B cell (primary cell): ENCODE data around the gene FCSK. TPM values are rescaled to one million over a fixed set of nuclear protein-coding genes. Genes with fewer than 3 reads are reported as not detected.

Source experiments
- ATAC-seq: fragments of 200-7000 bp; cut with Tn5 transposase; one replicate; pipeline ENCODE4 v1.10.0; 2021; ENCODE audit warnings: low read depth, mild to moderate bottlenecking, moderate number of reproducible peaks, moderate library complexity
- CTCF ChIA-PET: fragments of 350-600 bp; sonication (Branson Sonifier 250); formaldehyde crosslinking; loops from one replicate; lab custom pipeline; 2021; ENCODE audit warnings: antibody characterized with exemption, inconsistent platforms; lab: Charles Lee
- POLR2A ChIA-PET: fragments of 350-600 bp; sonication (Branson Sonifier 250); formaldehyde crosslinking; loops from one replicate; lab custom pipeline; 2021; ENCODE audit warnings: antibody characterized with exemption; lab: Charles Lee
- DNase-seq: peaks from one replicate; pipeline ENCODE4 v3.0.0; 2013
- H2AFZ ChIP-seq: 2 replicates; pipeline ENCODE4 v1.6.1; 2012; ENCODE audit warnings: mild to moderate bottlenecking, low read depth, low read length; ENCODE audit not compliant: insufficient read depth, poor library complexity, severe bottlenecking
- H3K27ac ChIP-seq, 2 donors: 1 replicate in 1 of 2; 2 replicates in 1 of 2; pipeline ENCODE4 v1.5.1; 2012 to 2013; ENCODE audit warnings: low read length in 2 of 2, mild to moderate bottlenecking in 2 of 2, moderate library complexity in 1 of 2
- H3K27me3 ChIP-seq, 4 experiments: fragments of 200-600 bp in 1 of 4; sonication (generic) in 1 of 4; replicated peaks in 1 of 4; 1 replicate in 2 of 4; 2 replicates in 2 of 4; pipeline versions ENCODE4 v1.6.1 to v1.7.0; 2013 to 2016; ENCODE audit warnings: low read length in 3 of 4, mild to moderate bottlenecking in 2 of 4, mixed read lengths in 1 of 4, moderate library complexity in 1 of 4; ENCODE audit not compliant: insufficient read depth in 4 of 4, control insufficient read depth in 3 of 4; ENCODE audit errors: control extremely low read depth in 1 of 4
- H3K36me3 ChIP-seq, 2 experiments: replicated peaks in 1 of 2; 1 replicate in 1 of 2; 2 replicates in 1 of 2; pipeline versions ENCODE4 v1.6.1 to v1.7.1; 2013; ENCODE audit warnings: low read length in 1 of 2; ENCODE audit not compliant: insufficient read depth in 2 of 2, control insufficient read depth in 1 of 2; ENCODE audit errors: control extremely low read depth in 1 of 2, extremely low read depth in 1 of 2
- H3K4me1 ChIP-seq, 2 donors: fragments of 200-600 bp in 1 of 2; sonication (generic) in 1 of 2; 1 replicate in 1 of 2; 2 replicates in 1 of 2; pipeline versions ENCODE4 v1.5.1 to v1.6.1; 2013 to 2017; ENCODE audit warnings: low read length in 2 of 2; ENCODE audit not compliant: control insufficient read depth in 2 of 2, insufficient read depth in 2 of 2
- H3K4me2 ChIP-seq: replicated peaks from 2 replicates; pipeline ENCODE3; 2012; ENCODE audit warnings: mild to moderate bottlenecking, low read depth, low read length; ENCODE audit not compliant: poor library complexity, severe bottlenecking
- H3K4me3 ChIP-seq, 5 experiments: fragments of 200-600 bp in 1 of 5; sonication (generic) in 1 of 5; 1 replicate in 3 of 5; 2 replicates in 2 of 5; pipeline versions ENCODE4 v1.5.1 to v1.7.0; 2011 to 2016; ENCODE audit warnings: low read length in 4 of 5, mild to moderate bottlenecking in 4 of 5, low read depth in 2 of 5, control low read depth in 1 of 5, moderate library complexity in 1 of 5; ENCODE audit not compliant: insufficient read depth in 1 of 5; ENCODE audit errors: control extremely low read depth in 1 of 5, extremely low read depth in 1 of 5
- H3K79me2 ChIP-seq: fragments of 200-600 bp; sonication (generic); one replicate; pipeline ENCODE4 v1.6.0; 2016; ENCODE audit warnings: low read length; ENCODE audit not compliant: control insufficient read depth, insufficient read depth
- H3K9ac ChIP-seq: fragments of 200-600 bp; sonication (generic); 2 replicates; pipeline ENCODE4 v1.6.1; 2017; ENCODE audit warnings: mild to moderate bottlenecking, low read length, moderate library complexity
- H3K9me3 ChIP-seq, 3 donors: one replicate each; pipeline versions ENCODE4 v1.6.1 to v1.7.1; 2013; ENCODE audit warnings: low read length in 2 of 3; ENCODE audit not compliant: control insufficient read depth in 2 of 3, insufficient read depth in 1 of 3; ENCODE audit errors: control extremely low read depth in 1 of 3
- H4K20me1 ChIP-seq: 2 replicates; pipeline ENCODE4 v1.6.0; 2012; ENCODE audit warnings: mild to moderate bottlenecking, low read length; ENCODE audit not compliant: insufficient read depth, control insufficient read depth, poor library complexity, severe bottlenecking
- H3K27ac Mint-ChIP-seq: one replicate; pipeline ENCODE4 v1.8.0; 2021; ENCODE audit warnings: mixed read lengths
- H3K27me3 Mint-ChIP-seq: one replicate; pipeline ENCODE4 v1.8.0; 2021; ENCODE audit warnings: mixed read lengths
- H3K4me1 Mint-ChIP-seq: one replicate; pipeline ENCODE4 v1.8.0; 2021; ENCODE audit warnings: mixed read lengths
- H3K4me3 Mint-ChIP-seq: one replicate; pipeline ENCODE4 v1.8.0; 2021; ENCODE audit warnings: mixed read lengths
- H3K9me3 Mint-ChIP-seq: one replicate; pipeline ENCODE4 v1.8.0; 2022; ENCODE audit warnings: mixed read lengths; ENCODE audit not compliant: insufficient read depth
- CTCF ChIP-seq: fragments of 200-600 bp; IDR thresholded peaks from one replicate; pipeline ENCODE4 v1.8.0; 2022; ENCODE audit warnings: antibody characterized with exemption, mild to moderate bottlenecking
- EZH2 ChIP-seq: IDR thresholded peaks from 2 replicates; pipeline ENCODE4 v1.6.1; 2012; ENCODE audit warnings: borderline replicate concordance, low read depth, mild to moderate bottlenecking, moderate library complexity, low read length; ENCODE audit not compliant: insufficient read depth, poor library complexity, severe bottlenecking
- WGBS: methylation state at CpG from one replicate; pipeline ENCODE4 v1.1.5; 2013; ENCODE audit warnings: missing lambda C conversion rate; ENCODE audit not compliant: insufficient coverage; 5-methylcytosine and 5-hydroxymethylcytosine counted together
- intact Hi-C: fragments of 100-400 bp; cut with micrococcal nuclease; formaldehyde crosslinking; loops from one replicate; pipeline ENCODE4 v1.10.0; 2022
- polyA plus RNA-seq: library from polyadenylated mRNA; depleted of rRNA; stranded (reverse); fragments of >200 nt; gene quantifications from 2 replicates; pipeline ENCODE4 v1.2.3, GENCODE V29; 2012
- total RNA-seq, 2 donors: library from RNA; stranded (reverse); fragments of 120-200 nt in 1 of 2; gene quantifications; 1 replicate in 1 of 2; 2 replicates in 1 of 2; pipeline versions ENCODE4 v1.2.3 to v1.2.4, GENCODE V29; 2013 to 2022

FCSK gene
- total and polyA plus RNA-seq, 2 donors (not counting 1 experiment from before 2014, with no cell fraction given), result 19.4 to 24.8 TPM

- H4K20me1 ChIP-seq, result no peaks in the 10 kb centered on the region
- DNase-seq, result peak; percentile 32
- intact Hi-C loops, result loop anchor here (5.0 kb wide), 1 partner anchor 76 kb away; no protein-coding TSS in a partner anchor
- H3K27me3 Mint-ChIP-seq, result no peaks in the 10 kb centered on the region
- TF ChIP-seq CTCF (no peak), EZH2 (no peak)
- POLR2A ChIA-PET, result interaction anchor here (0.5 to 1.0 kb wide), 2 partner anchors 13 to 96 kb away, joined by 3 to 6 read pairs; no protein-coding TSS in a partner anchor
- CTCF ChIA-PET, result interaction anchor here (0.5 to 1.5 kb wide), 6 partner anchors 11 to 1239 kb away, joined by 3 to 6 read pairs (median 4); no protein-coding TSS in a partner anchor
- no peaks in the 10 kb centered on the region for H3K9me3 Mint-ChIP-seq
- no peaks in the 10 kb centered on the region for H3K9me3 ChIP-seq
- H3K27me3 ChIP-seq, result no peaks in the 10 kb centered on the region
- 94% methylated on average over 20 of the region's 21 CpGs for WGBS
- peaks cover 0 to 8% of the 10 kb centered on the region in 2 experiments for H3K36me3 ChIP-seq
- H3K4me3 ChIP-seq, result no peak overlapping the region
- no peaks in the 10 kb centered on the region for H3K79me2 ChIP-seq
- H3K27ac ChIP-seq, result no peak overlapping the region
- no peak overlapping the region for H3K27ac Mint-ChIP-seq
- H3K9ac ChIP-seq, result no peak overlapping the region
- no peak overlapping the region for H2AFZ ChIP-seq
- no peak overlapping the region for H3K4me2 ChIP-seq
- no peak overlapping the region for H3K4me3 Mint-ChIP-seq
- ATAC-seq, result peak; percentile 49
- H3K4me1 Mint-ChIP-seq, result no peaks in the 10 kb centered on the region
- no peaks in the 10 kb centered on the region for H3K4me1 ChIP-seq
Measured at GRCh38 chr16:70473446-70474319, 19.3 kb downstream of the FCSK start.
